NCI-H1105 (cell line): Measurements from ENCODE around the gene CSN1S1.

Source experiments
- DNase-seq: peaks from one replicate; lab custom pipeline; 2025; lab: John Stamatoyannopoulos, UW

Gene CSN1S1

DNA sequence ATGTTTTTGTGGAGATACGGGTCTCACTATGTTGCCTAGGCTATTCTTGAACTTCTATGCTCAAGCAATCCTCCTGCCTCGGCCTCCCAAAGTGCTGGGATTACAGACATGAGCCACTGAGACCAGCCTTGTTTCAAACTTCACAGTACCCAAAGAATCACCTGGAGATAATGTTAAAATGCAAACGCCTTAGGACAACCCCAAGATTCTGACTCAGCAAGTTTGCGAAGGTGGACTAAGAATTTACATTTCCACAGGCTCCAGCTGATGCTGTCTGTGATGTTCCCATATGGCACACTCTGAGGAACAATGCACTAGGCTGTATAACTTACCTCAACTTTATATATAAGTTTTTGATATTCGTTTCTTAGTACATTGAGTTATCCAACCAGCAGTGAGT is 63.9 kb downstream of the CSN1S1 start:
- no peak for DNase-seq

DNA sequence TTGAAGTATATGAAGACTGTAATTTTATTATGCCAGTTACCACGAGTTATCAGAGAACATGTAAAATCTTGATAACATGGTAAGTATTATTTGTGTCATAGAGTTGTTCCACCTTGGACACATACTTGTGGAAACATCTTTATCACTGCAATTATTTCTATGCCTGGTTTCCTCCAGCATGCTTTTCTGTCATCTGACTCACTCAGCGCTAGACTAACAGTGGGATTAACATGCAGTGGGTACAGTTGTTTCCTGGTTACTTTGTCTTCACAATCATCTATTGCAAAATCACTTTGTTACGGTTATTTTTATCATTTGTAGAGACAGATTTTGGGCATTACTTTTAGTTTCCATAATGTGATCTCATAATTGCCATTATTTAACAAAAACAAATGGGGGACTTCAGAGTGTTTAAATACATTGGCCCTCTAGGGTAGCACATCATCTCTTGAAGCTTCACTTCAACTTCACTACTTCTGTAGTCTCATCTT is 64.7 kb downstream of the CSN1S1 start, which contains the start of gene STATH:
Gene STATH (plus strand): TSS at position 441 of the 491 bp plus-strand sequence. CDS start 2,472 bp downstream, outside the sequence.
- no peak for DNase-seq
